Stimulated activated CD4-positive, alpha-beta T cell treated with anti-CD3 and anti-CD28 coated beads, TNF-alpha, amount 100 ng/mL, for 24 hours (primary cell): Measurements from ENCODE around the gene RALGPS2.

Experiments used
- DNase-seq, 3 experiments: peaks; one replicate each; pipeline ENCODE4 v3.0.0-alpha.2; 2020; ENCODE audit warnings: low read depth in 3 of 3

RALGPS2 gene

DNA sequence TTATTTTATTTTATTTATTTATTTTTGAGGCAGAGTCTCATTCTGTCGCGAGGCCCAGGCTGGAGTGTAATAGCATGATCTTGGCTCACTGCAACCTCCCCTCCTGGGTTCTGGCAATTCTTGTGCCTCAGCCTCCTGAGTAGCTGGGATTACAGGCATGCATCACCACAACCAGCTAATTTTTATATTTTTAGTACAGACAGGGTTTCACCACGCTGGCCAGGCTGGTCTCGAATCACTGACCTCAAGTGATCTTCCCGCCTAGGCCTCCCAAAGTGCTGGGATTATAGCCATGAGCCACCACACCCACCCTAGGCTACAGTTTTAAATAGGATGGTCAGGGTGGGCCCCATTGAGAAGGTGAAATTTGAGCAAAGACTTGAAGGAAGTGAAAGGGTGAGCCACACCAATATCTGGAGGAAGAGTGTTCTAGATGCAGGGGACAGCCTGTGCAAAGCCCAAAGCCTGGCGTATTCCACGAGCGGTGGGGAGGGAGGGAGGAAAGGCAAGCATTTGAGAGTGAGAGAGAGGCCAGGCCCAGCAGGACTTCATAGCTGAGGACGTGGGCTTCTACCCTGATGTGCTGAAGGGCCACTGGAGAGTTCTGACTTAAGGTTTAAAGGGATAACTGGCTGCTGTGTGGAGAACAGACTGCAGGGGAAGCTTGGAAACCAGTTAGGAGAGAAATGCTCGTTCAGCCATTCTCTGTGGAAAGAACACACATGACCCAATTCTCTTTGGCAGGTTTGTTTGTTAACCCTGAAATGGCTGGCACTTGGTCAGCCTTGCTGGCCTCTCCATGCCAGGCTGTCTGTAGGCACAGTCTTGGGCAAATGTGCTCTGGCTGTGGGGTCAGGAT is 238.0 kb downstream of the RALGPS2 start:
- no peak for DNase-seq

GRCh38 chr1:178964469-178965330 is 239.7 kb downstream of the RALGPS2 start:
- DNase-seq: no peak

- no peak for DNase-seq
Observed at GRCh38 chr1:178966312-178966711, 241.3 kb downstream of the RALGPS2 start.

GRCh38 chr1:178969226-178969987 is 244.4 kb downstream of the RALGPS2 start:
- DNase-seq: no peak

GRCh38 chr1:178970184-178970583 is 245.1 kb downstream of the RALGPS2 start:
- no peak for DNase-seq
